ENCODE results near the gene BZW2. TPM values are rescaled to one million over a fixed set of nuclear protein-coding genes. Genes with fewer than 3 reads are reported as not detected.

The BZW2 gene
- total and polyA plus RNA-seq, 2 of the 13 experiments (the other 11 are each of a cell fraction or from before 2014, with no cell fraction given): 21.8 to 95.2 TPM

DNA sequence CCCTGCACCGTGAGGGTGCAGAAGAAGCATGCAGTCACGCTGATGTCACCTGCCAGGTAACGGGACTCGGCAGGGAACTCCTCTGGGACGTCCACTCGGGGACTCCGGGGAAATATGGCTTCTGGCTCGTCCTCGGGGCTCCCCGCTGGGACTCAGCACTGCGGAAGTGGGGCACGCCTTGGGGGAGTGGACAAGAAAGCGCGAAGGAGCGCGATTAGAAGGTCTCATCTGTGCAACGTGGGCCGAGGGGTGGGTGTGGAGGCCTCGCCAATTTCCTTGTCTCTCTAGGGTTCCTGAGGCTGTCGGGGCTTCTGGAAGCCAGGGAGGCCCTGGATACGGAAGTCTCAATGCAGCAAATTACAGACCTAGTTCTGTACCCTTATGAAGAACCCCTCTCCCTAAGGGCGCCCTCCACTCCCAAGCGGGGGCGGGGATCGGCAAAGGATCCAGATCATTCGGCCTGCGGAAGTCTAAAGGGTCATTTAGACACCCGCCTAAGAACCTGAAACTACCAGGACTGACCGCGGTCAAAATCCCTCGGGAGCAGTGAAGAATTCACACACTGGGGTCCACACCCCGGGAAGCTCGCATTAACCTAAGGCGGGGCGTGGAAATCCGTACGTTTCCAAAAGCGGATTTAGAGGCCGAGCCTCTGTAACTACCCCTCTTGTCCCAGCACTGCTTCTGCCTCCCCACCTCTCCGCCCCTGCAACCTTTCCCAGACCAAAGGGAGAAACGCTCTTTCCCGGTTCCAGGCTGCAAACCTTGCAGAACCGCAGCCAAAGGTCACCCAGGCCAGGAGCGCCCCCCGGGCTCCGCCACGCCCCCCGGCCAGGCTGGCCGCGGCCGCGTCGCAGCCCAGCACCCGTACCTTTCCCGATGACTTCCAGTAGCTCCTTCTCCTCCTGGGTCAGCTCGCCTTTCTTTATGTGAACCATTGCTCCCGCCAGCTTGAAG, 1.1 kb upstream of the BZW2 start (continued):
- TF ChIP-seq, protein P1, sequence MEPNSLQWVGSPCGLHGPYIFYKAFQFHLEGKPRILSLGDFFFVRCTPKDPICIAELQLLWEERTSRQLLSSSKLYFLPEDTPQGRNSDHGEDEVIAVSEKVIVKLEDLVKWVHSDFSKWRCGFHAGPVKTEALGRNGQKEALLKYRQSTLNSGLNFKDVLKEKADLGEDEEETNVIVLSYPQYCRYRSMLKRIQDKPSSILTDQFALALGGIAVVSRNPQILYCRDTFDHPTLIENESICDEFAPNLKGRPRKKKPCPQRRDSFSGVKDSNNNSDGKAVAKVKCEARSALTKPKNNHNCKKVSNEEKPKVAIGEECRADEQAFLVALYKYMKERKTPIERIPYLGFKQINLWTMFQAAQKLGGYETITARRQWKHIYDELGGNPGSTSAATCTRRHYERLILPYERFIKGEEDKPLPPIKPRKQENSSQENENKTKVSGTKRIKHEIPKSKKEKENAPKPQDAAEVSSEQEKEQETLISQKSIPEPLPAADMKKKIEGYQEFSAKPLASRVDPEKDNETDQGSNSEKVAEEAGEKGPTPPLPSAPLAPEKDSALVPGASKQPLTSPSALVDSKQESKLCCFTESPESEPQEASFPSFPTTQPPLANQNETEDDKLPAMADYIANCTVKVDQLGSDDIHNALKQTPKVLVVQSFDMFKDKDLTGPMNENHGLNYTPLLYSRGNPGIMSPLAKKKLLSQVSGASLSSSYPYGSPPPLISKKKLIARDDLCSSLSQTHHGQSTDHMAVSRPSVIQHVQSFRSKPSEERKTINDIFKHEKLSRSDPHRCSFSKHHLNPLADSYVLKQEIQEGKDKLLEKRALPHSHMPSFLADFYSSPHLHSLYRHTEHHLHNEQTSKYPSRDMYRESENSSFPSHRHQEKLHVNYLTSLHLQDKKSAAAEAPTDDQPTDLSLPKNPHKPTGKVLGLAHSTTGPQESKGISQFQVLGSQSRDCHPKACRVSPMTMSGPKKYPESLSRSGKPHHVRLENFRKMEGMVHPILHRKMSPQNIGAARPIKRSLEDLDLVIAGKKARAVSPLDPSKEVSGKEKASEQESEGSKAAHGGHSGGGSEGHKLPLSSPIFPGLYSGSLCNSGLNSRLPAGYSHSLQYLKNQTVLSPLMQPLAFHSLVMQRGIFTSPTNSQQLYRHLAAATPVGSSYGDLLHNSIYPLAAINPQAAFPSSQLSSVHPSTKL (CRISPR knock-in tag; IDR thresholded peaks at IDR 0.05): peak; percentile 32; the same call in 1 of the 2 replicates
- TF ChIP-seq ELF1 (CRISPR knock-in tag; IDR thresholded peaks at IDR 0.05) (peak; percentile 47; the same call in 1 of the 2 replicates), GFI1 (CRISPR knock-in tag; IDR thresholded peaks at IDR 0.05; ENCODE audit: borderline replicate concordance) (0 out of 2 replicates have a peak, but pooled peaks have one; percentile 8), ZFP36 (IDR thresholded peaks at IDR 0.05; ENCODE audit: borderline replicate concordance, low read depth, low read length, partially characterized antibody) (no peak), ZNF761 (CRISPR knock-in tag; conservative IDR thresholded peaks at IDR 0.05) (no peak), EP300 (IDR thresholded peaks at IDR 0.05; ENCODE audit: low read depth in 2 of 2, low read length in 2 of 2) (no peak), EP300 (CRISPR knock-in tag; IDR thresholded peaks at IDR 0.05; ENCODE audit: borderline replicate concordance) (no peak), NFE2 (CRISPR knock-in tag; IDR thresholded peaks at IDR 0.05) (no peak), RFX5 (IDR thresholded peaks at IDR 0.05; ENCODE audit: low read depth, low read length) (no peak), RXRA (CRISPR knock-in tag; IDR thresholded peaks at IDR 0.05) (no peak)
- TF ChIP-seq, protein P2, sequence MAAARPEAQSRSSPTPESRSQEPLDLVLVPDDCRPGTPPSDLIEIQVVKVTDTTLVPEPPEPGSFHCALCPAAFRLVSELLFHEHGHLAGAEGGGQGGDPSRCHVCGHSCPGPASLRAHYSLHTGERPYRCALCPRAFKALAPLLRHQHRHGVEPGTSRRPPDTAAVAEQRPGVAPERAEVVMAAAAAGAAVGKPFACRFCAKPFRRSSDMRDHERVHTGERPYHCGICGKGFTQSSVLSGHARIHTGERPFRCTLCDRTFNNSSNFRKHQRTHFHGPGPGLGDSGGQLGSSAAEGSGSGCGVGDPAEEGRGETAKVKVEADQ (CRISPR knock-in tag; IDR thresholded peaks at IDR 0.05; ENCODE audit: borderline replicate concordance): no peak
- TF ChIP-seq, protein P3, sequence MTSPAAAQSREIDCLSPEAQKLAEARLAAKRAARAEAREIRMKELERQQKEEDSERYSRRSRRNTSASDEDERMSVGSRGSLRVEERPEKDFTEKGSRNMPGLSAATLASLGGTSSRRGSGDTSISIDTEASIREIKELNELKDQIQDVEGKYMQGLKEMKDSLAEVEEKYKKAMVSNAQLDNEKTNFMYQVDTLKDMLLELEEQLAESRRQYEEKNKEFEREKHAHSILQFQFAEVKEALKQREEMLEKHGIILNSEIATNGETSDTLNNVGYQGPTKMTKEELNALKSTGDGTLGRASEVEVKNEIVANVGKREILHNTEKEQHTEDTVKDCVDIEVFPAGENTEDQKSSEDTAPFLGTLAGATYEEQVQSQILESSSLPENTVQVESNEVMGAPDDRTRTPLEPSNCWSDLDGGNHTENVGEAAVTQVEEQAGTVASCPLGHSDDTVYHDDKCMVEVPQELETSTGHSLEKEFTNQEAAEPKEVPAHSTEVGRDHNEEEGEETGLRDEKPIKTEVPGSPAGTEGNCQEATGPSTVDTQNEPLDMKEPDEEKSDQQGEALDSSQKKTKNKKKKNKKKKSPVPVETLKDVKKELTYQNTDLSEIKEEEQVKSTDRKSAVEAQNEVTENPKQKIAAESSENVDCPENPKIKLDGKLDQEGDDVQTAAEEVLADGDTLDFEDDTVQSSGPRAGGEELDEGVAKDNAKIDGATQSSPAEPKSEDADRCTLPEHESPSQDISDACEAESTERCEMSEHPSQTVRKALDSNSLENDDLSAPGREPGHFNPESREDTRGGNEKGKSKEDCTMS (CRISPR knock-in tag; conservative IDR thresholded peaks at IDR 0.05): no peak
- TF ChIP-seq, protein P4, sequence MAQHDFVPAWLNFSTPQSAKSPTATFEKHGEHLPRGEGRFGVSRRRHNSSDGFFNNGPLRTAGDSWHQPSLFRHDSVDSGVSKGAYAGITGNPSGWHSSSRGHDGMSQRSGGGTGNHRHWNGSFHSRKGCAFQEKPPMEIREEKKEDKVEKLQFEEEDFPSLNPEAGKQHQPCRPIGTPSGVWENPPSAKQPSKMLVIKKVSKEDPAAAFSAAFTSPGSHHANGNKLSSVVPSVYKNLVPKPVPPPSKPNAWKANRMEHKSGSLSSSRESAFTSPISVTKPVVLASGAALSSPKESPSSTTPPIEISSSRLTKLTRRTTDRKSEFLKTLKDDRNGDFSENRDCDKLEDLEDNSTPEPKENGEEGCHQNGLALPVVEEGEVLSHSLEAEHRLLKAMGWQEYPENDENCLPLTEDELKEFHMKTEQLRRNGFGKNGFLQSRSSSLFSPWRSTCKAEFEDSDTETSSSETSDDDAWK (CRISPR knock-in tag; IDR thresholded peaks at IDR 0.05): no peak
- TF ChIP-seq, protein P5, sequence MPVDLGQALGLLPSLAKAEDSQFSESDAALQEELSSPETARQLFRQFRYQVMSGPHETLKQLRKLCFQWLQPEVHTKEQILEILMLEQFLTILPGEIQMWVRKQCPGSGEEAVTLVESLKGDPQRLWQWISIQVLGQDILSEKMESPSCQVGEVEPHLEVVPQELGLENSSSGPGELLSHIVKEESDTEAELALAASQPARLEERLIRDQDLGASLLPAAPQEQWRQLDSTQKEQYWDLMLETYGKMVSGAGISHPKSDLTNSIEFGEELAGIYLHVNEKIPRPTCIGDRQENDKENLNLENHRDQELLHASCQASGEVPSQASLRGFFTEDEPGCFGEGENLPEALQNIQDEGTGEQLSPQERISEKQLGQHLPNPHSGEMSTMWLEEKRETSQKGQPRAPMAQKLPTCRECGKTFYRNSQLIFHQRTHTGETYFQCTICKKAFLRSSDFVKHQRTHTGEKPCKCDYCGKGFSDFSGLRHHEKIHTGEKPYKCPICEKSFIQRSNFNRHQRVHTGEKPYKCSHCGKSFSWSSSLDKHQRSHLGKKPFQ (CRISPR knock-in tag; IDR thresholded peaks at IDR 0.05; ENCODE audit: insufficient replicate concordance): no peak
- TF ChIP-seq, protein P6, sequence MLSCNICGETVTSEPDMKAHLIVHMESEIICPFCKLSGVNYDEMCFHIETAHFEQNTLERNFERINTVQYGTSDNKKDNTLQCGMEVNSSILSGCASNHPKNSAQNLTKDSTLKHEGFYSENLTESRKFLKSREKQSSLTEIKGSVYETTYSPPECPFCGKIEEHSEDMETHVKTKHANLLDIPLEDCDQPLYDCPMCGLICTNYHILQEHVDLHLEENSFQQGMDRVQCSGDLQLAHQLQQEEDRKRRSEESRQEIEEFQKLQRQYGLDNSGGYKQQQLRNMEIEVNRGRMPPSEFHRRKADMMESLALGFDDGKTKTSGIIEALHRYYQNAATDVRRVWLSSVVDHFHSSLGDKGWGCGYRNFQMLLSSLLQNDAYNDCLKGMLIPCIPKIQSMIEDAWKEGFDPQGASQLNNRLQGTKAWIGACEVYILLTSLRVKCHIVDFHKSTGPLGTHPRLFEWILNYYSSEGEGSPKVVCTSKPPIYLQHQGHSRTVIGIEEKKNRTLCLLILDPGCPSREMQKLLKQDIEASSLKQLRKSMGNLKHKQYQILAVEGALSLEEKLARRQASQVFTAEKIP (CRISPR knock-in tag; IDR thresholded peaks at IDR 0.05; ENCODE audit: borderline replicate concordance): no peak
